ENCODE results near the gene ANGPTL2. TPM values are rescaled to one million over a fixed set of nuclear protein-coding genes. Genes with fewer than 3 reads are reported as not detected.

ANGPTL2 gene
- polyA plus RNA-seq, 4 donors: 0.45 to 16.5 (median 4.3) TPM

- FAIRE-seq: no peak
- no peaks in the 10 kb centered on the region for H3K27me3 ChIP-seq (ENCODE audit: control insufficient read depth in 3 of 3, insufficient read depth in 3 of 3, low read length in 3 of 3)
- no peak overlapping the region for H3K4me3 ChIP-seq (ENCODE audit: low read depth in 1 of 3, low read length in 3 of 3)
- WGBS, 3 donors: 35 to 39% (median 37%) methylated on average over 16 of the region's 16 CpGs
- peaks cover 0 to 19% (median 3%) of the 10 kb centered on the region in 3 donors for H3K4me1 ChIP-seq (ENCODE audit: control insufficient read depth in 3 of 3, insufficient read depth in 2 of 3, low read depth in 1 of 3, low read length in 2 of 3)
- peaks cover 0 to 44% (median 2%) of the 10 kb centered on the region in 3 donors for H3K36me3 ChIP-seq (ENCODE audit: control insufficient read depth in 3 of 3, insufficient read depth in 2 of 3, low read depth in 1 of 3, low read length in 3 of 3)
- peak overlapping the region in 2 of 3 donors; percentile 67 for H3K27ac ChIP-seq (ENCODE audit: low read depth in 1 of 3, low read length in 2 of 3)
- H3K9me3 ChIP-seq (ENCODE audit: control insufficient read depth in 2 of 2, insufficient read depth in 1 of 2, low read depth in 1 of 2, low read length in 1 of 2): no peaks in the 10 kb centered on the region
- peak; percentile 31 to 64 for DNase-seq
Measured at GRCh38 chr9:127123064-127123890, 842 bp upstream of the ANGPTL2 start.

GRCh38 chr9:127121628-127122175 is 733 bp downstream of the ANGPTL2 start:
- no peak for FAIRE-seq
- WGBS, 3 donors: 52 to 80% (median 73%) methylated on average over 20 of the region's 20 CpGs
- no peaks in the 10 kb centered on the region for H3K27me3 ChIP-seq (ENCODE audit: control insufficient read depth in 3 of 3, insufficient read depth in 3 of 3, low read length in 3 of 3)

GRCh38 chr9:127119320-127119709 is 3.1 kb downstream of the ANGPTL2 start:
- 88 to 96% (median 88%) methylated on average over 4 of the region's 4 CpGs for WGBS, 3 donors
- DNase-seq (no peak), FAIRE-seq (no peak)
- Histone ChIP-seq H3K9me3 (ENCODE audit: control insufficient read depth in 2 of 2, insufficient read depth in 1 of 2, low read depth in 1 of 2, low read length in 1 of 2) (no peaks in the 10 kb centered on the region), H3K27me3 (ENCODE audit: control insufficient read depth in 3 of 3, insufficient read depth in 3 of 3, low read length in 3 of 3) (no peaks in the 10 kb centered on the region), H3K36me3 (ENCODE audit: control insufficient read depth in 3 of 3, insufficient read depth in 2 of 3, low read depth in 1 of 3, low read length in 3 of 3) (peaks cover 0 to 73% (median 2%) of the 10 kb centered on the region in 3 donors), H3K4me1 (ENCODE audit: control insufficient read depth in 3 of 3, insufficient read depth in 2 of 3, low read depth in 1 of 3, low read length in 2 of 3) (peaks cover 0 to 19% (median 3%) of the 10 kb centered on the region in 3 donors), H3K27ac (ENCODE audit: low read depth in 1 of 3, low read length in 2 of 3) (no peak overlapping the region), H3K4me3 (ENCODE audit: low read depth in 1 of 3, low read length in 3 of 3) (no peak overlapping the region)

More at GRCh38 chr9:127121628-127122175, 733 bp downstream of the ANGPTL2 start:
- Histone ChIP-seq H3K9me3 (ENCODE audit: control insufficient read depth in 2 of 2, insufficient read depth in 1 of 2, low read depth in 1 of 2, low read length in 1 of 2) (no peaks in the 10 kb centered on the region), H3K27ac (ENCODE audit: low read depth in 1 of 3, low read length in 2 of 3) (peak overlapping the region in 2 of 3 donors; percentile 79 to 85), H3K36me3 (ENCODE audit: control insufficient read depth in 3 of 3, insufficient read depth in 2 of 3, low read depth in 1 of 3, low read length in 3 of 3) (peaks cover 0 to 58% (median 2%) of the 10 kb centered on the region in 3 donors), H3K4me3 (ENCODE audit: low read depth in 1 of 3, low read length in 3 of 3) (peak overlapping the region in 2 of 3 donors; percentile 6 to 53), H3K4me1 (ENCODE audit: control insufficient read depth in 3 of 3, insufficient read depth in 2 of 3, low read depth in 1 of 3, low read length in 2 of 3) (peaks cover 0 to 19% (median 3%) of the 10 kb centered on the region in 3 donors)
- no peak for DNase-seq

DNA sequence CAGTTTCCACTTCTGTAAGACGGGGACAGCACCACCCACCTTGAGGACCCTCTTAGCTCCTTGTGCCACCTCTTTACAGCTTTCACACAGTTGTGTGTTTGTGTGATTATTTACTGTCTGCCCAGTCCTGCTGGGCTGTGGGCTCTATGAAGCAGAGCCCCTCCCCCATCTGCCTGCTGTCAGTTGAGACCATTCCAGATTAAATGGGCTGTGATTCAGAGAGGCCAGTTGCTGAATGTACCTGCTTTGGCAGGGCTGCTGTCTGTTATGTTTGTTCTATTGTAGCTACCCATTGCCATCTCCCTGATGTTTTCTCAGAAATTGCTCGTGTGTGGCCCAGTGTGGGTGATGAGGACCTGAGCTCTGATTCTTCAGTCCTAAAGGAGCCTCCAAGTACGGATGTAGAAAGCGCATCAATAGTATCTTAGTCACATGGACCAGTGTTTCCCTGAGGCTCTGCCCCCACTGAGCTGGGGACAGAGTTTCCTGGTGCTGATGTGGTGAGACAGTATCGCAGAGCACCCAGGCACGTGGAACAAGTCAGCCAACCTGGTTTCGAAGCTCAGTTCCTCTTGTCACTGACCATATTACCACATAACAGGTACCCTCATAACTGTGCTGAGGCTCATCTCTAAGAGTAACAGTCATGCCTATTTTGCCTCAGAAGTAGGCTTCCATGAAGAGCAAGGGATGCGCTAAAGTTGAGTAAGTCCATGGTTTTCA is 3.7 kb downstream of the ANGPTL2 start:
- no peak for FAIRE-seq
- DNase-seq: no peak
- Histone ChIP-seq H3K4me3 (ENCODE audit: low read depth in 1 of 3, low read length in 3 of 3) (no peak overlapping the region), H3K4me1 (ENCODE audit: control insufficient read depth in 3 of 3, insufficient read depth in 2 of 3, low read depth in 1 of 3, low read length in 2 of 3) (peaks cover 0 to 19% (median 3%) of the 10 kb centered on the region in 3 donors), H3K36me3 (ENCODE audit: control insufficient read depth in 3 of 3, insufficient read depth in 2 of 3, low read depth in 1 of 3, low read length in 3 of 3) (peaks cover 0 to 71% (median 2%) of the 10 kb centered on the region in 3 donors), H3K9me3 (ENCODE audit: control insufficient read depth in 2 of 2, insufficient read depth in 1 of 2, low read depth in 1 of 2, low read length in 1 of 2) (no peaks in the 10 kb centered on the region), H3K27me3 (ENCODE audit: control insufficient read depth in 3 of 3, insufficient read depth in 3 of 3, low read length in 3 of 3) (no peaks in the 10 kb centered on the region), H3K27ac (ENCODE audit: low read depth in 1 of 3, low read length in 2 of 3) (no peak overlapping the region)
- 84 to 93% (median 87%) methylated on average over 8 of the region's 8 CpGs for WGBS, 3 donors

DNA sequence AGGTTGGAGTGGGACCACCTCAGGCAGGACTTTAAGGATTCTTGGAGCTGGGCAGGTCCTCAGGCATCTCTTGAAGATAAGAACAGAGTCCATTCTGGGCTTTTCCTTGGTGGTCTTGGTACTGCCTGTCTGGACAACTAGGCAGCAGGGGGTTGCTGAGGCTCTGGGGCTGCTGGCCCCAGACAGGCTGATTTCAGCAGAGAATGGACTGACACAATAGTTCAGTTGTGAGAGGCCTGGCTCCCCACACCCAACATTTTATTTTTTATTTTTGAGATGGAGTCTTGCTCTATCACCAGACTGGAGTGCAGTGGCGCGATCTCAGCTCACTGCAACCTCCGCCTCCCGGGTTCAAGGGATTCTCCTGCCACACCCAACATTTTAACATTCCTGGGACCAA is 4.6 kb downstream of the ANGPTL2 start:
- no peak for FAIRE-seq
- no peak for DNase-seq
- 90 to 94% (median 91%) methylated on average over 4 of the region's 4 CpGs for WGBS, 3 donors
- Histone ChIP-seq H3K4me1 (ENCODE audit: control insufficient read depth in 3 of 3, insufficient read depth in 2 of 3, low read depth in 1 of 3, low read length in 2 of 3) (peaks cover 0 to 12% (median 0%) of the 10 kb centered on the region in 3 donors), H3K27me3 (ENCODE audit: control insufficient read depth in 3 of 3, insufficient read depth in 3 of 3, low read length in 3 of 3) (no peaks in the 10 kb centered on the region), H3K4me3 (ENCODE audit: low read depth in 1 of 3, low read length in 3 of 3) (no peak overlapping the region), H3K9me3 (ENCODE audit: control insufficient read depth in 2 of 2, insufficient read depth in 1 of 2, low read depth in 1 of 2, low read length in 1 of 2) (no peaks in the 10 kb centered on the region), H3K27ac (ENCODE audit: low read depth in 1 of 3, low read length in 2 of 3) (no peak overlapping the region), H3K36me3 (ENCODE audit: control insufficient read depth in 3 of 3, insufficient read depth in 2 of 3, low read depth in 1 of 3, low read length in 3 of 3) (peaks cover 0 to 70% (median 2%) of the 10 kb centered on the region in 3 donors)

GRCh38 chr9:127116957-127117356 is 5.5 kb downstream of the ANGPTL2 start:
- FAIRE-seq: no peak
- WGBS, 3 donors: 67 to 84% (median 75%) methylated on average over 2 of the region's 2 CpGs
- H3K4me1 ChIP-seq (ENCODE audit: control insufficient read depth in 3 of 3, insufficient read depth in 2 of 3, low read depth in 1 of 3, low read length in 2 of 3): peaks cover 0 to 6% (median 0%) of the 10 kb centered on the region in 3 donors

DNA sequence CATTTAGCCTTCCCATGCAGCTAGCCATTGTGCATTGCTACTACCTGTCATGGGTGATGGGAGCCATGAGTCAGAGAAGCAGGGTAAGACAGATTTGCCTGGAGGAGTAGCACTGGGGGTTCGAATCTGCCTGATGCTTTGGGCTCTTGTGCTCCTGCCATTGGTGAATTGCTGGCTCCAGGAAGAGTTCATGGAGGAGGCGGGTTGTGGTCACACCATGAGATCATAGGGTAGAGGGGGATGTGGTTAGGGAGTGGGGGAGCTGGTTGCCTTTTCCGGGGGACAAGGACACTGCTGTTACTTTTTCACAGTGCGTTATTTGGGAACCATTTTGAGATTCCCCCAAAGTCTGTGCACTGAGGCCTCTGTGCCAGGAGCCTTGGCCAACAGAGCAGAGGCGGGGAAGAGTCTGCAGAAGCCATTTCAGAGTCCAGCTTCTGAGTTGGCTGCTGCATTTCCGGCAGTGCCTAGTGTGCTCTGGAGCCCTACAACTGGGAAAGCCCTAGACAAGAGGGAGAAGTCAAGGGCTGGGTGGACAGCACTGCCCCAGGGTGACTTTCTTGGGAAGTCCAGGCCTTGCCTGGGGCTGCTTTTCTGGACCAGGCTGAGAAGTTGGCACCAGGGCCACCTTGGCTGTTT is 6.2 kb downstream of the ANGPTL2 start:
- Histone ChIP-seq H3K4me1 (ENCODE audit: control insufficient read depth in 3 of 3, insufficient read depth in 2 of 3, low read depth in 1 of 3, low read length in 2 of 3) (peaks cover 0 to 3% (median 0%) of the 10 kb centered on the region in 3 donors), H3K27me3 (ENCODE audit: control insufficient read depth in 3 of 3, insufficient read depth in 3 of 3, low read length in 3 of 3) (no peaks in the 10 kb centered on the region), H3K36me3 (ENCODE audit: control insufficient read depth in 3 of 3, insufficient read depth in 2 of 3, low read depth in 1 of 3, low read length in 3 of 3) (peaks cover 0 to 73% (median 2%) of the 10 kb centered on the region in 3 donors), H3K27ac (ENCODE audit: low read depth in 1 of 3, low read length in 2 of 3) (no peak overlapping the region), H3K4me3 (ENCODE audit: low read depth in 1 of 3, low read length in 3 of 3) (no peak overlapping the region), H3K9me3 (ENCODE audit: control insufficient read depth in 2 of 2, insufficient read depth in 1 of 2, low read depth in 1 of 2, low read length in 1 of 2) (no peaks in the 10 kb centered on the region)
- DNase-seq: no peak
- FAIRE-seq: no peak
- 84 to 91% (median 84%) methylated on average over 6 of the region's 6 CpGs for WGBS, 3 donors

More at GRCh38 chr9:127116957-127117356, 5.5 kb downstream of the ANGPTL2 start:
- H3K4me3 ChIP-seq (ENCODE audit: low read depth in 1 of 3, low read length in 3 of 3): no peak overlapping the region
- DNase-seq: no peak
- H3K9me3 ChIP-seq (ENCODE audit: control insufficient read depth in 2 of 2, insufficient read depth in 1 of 2, low read depth in 1 of 2, low read length in 1 of 2): no peaks in the 10 kb centered on the region
- no peaks in the 10 kb centered on the region for H3K27me3 ChIP-seq (ENCODE audit: control insufficient read depth in 3 of 3, insufficient read depth in 3 of 3, low read length in 3 of 3)
- peaks cover 0 to 75% (median 2%) of the 10 kb centered on the region in 3 donors for H3K36me3 ChIP-seq (ENCODE audit: control insufficient read depth in 3 of 3, insufficient read depth in 2 of 3, low read depth in 1 of 3, low read length in 3 of 3)
- H3K27ac ChIP-seq (ENCODE audit: low read depth in 1 of 3, low read length in 2 of 3): no peak overlapping the region

DNA sequence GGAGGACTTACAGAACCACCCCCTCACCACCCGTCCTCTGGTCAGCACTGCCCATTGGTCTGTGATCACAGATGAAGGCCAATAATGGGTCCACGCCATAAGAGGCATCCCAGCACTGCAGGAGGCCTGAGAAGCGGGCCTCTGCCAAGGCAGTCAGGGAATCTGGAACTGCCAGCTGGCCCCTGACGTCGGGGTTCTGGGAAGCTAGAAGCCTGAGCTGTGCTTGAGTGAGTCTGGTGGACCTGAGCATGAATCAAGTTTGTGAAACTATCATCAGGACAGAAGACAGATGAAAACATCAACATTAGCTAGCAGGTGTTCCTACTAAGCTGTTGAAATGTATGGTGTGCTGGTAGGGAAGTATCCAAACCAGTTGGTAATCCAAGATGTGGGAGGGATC is 7.8 kb downstream of the ANGPTL2 start:
- WGBS, 3 donors: 89 to 92% (median 91%) methylated on average over 5 of the region's 5 CpGs
- H3K4me3 ChIP-seq (ENCODE audit: low read depth in 1 of 3, low read length in 3 of 3): no peak overlapping the region
- H3K36me3 ChIP-seq (ENCODE audit: control insufficient read depth in 3 of 3, insufficient read depth in 2 of 3, low read depth in 1 of 3, low read length in 3 of 3): peaks cover 0 to 72% (median 2%) of the 10 kb centered on the region in 3 donors
- H3K27me3 ChIP-seq (ENCODE audit: control insufficient read depth in 3 of 3, insufficient read depth in 3 of 3, low read length in 3 of 3): no peaks in the 10 kb centered on the region
- no peak overlapping the region for H3K27ac ChIP-seq (ENCODE audit: low read depth in 1 of 3, low read length in 2 of 3)
- no peaks in the 10 kb centered on the region for H3K9me3 ChIP-seq (ENCODE audit: control insufficient read depth in 2 of 2, insufficient read depth in 1 of 2, low read depth in 1 of 2, low read length in 1 of 2)
- FAIRE-seq (no peak), DNase-seq (no peak)
- peaks cover 0 to 3% (median 0%) of the 10 kb centered on the region in 3 donors for H3K4me1 ChIP-seq (ENCODE audit: control insufficient read depth in 3 of 3, insufficient read depth in 2 of 3, low read depth in 1 of 3, low read length in 2 of 3)

Data from small intestine (tissue), 7 donors.